Stimulated activated naive CD8-positive, alpha-beta T cell treated with anti-CD3 and anti-CD28 coated beads, Interleukin-15, Interleukin-2, amounts not matched to agents 100 U/mL and 50 U/mL, for 24 hours (primary cell): Measurements from ENCODE around the gene ALDH2.
"Not testable (repeated sequence)": the region's sequence is repeated elsewhere in the genome, so short reads cannot be mapped to it uniquely, and the experiment has no call there.

ENCODE experiments used
- ATAC-seq: fragments of 150-1000 bp; cut with Tn5 transposase; one replicate; pipeline ENCODE4 v1.10.0; 2021
- DNase-seq: peaks from one replicate; pipeline ENCODE4 v3.0.0; 2021

The ALDH2 gene

GRCh38 chr12:111826316-111826715, 59.6 kb downstream of the ALDH2 start:
- DNase-seq (no peak), ATAC-seq (no peak)

GRCh38 chr12:111826992-111827391, 60.3 kb downstream of the ALDH2 start:
- ATAC-seq (no peak), DNase-seq (no peak)

- no peak for ATAC-seq
- no peak for DNase-seq
Observed at GRCh38 chr12:111827907-111828306, 61.2 kb downstream of the ALDH2 start.

- DNase-seq (no peak), ATAC-seq (no peak)
Observed at GRCh38 chr12:111828338-111828979, 61.7 kb downstream of the ALDH2 start.

- not testable (repeated sequence) for DNase-seq, ATAC-seq
Observed at GRCh38 chr12:111829635-111830034, 62.9 kb downstream of the ALDH2 start.

GRCh38 chr12:111834740-111835386, 68.1 kb downstream of the ALDH2 start:
- not testable (repeated sequence) for DNase-seq, ATAC-seq

- not testable (repeated sequence) for ATAC-seq, DNase-seq
Observed at GRCh38 chr12:111835531-111836181, 68.9 kb downstream of the ALDH2 start.

- no peak for DNase-seq
- no peak for ATAC-seq
Observed at GRCh38 chr12:111838353-111838752, 71.6 kb downstream of the ALDH2 start.

- DNase-seq: no peak
- no peak for ATAC-seq
Observed at GRCh38 chr12:111840807-111841206, 74.1 kb downstream of the ALDH2 start.

GRCh38 chr12:111841236-111841749, 74.6 kb downstream of the ALDH2 start:
- DNase-seq (no peak), ATAC-seq (no peak)

- DNase-seq: peak; percentile 97
- peak; percentile 93 for ATAC-seq
Observed at GRCh38 chr12:111841750-111842555, 75.2 kb downstream of the ALDH2 start, which contains the start of gene MAPKAPK5. Gene MAPKAPK5 (plus strand): TSS chr12:111842228. CDS start chr12:111842734, 506 bp downstream.

- no peak for DNase-seq
- ATAC-seq: peak; percentile 35
Observed at GRCh38 chr12:111842556-111843396, 76.0 kb downstream of the ALDH2 start.

GRCh38 chr12:111846016-111846415, 79.3 kb downstream of the ALDH2 start:
- ATAC-seq (no peak), DNase-seq (no peak)

GRCh38 chr12:111850526-111850925, 83.8 kb downstream of the ALDH2 start:
- ATAC-seq (no peak), DNase-seq (no peak)

- DNase-seq: no peak
- no peak for ATAC-seq
Observed at GRCh38 chr12:111858186-111858585, 91.5 kb downstream of the ALDH2 start.

GRCh38 chr12:111858778-111859177, 92.0 kb downstream of the ALDH2 start:
- ATAC-seq (no peak), DNase-seq (no peak)

GRCh38 chr12:111864913-111865312, 98.2 kb downstream of the ALDH2 start:
- DNase-seq (no peak), ATAC-seq (no peak)
